ENCODE results near the gene SPINK8. TPM values are rescaled to one million over a fixed set of nuclear protein-coding genes. Genes with fewer than 3 reads are reported as not detected.
A peak's percentile ranks its signal among the peaks of the same experiment; 100 is the strongest.

The SPINK8 gene
- total and polyA plus RNA-seq, 2 of the 8 experiments (the other 6 are each of a cell fraction or from before 2014, with no cell fraction given): 0.29 TPM; not detected in 1

DNA sequence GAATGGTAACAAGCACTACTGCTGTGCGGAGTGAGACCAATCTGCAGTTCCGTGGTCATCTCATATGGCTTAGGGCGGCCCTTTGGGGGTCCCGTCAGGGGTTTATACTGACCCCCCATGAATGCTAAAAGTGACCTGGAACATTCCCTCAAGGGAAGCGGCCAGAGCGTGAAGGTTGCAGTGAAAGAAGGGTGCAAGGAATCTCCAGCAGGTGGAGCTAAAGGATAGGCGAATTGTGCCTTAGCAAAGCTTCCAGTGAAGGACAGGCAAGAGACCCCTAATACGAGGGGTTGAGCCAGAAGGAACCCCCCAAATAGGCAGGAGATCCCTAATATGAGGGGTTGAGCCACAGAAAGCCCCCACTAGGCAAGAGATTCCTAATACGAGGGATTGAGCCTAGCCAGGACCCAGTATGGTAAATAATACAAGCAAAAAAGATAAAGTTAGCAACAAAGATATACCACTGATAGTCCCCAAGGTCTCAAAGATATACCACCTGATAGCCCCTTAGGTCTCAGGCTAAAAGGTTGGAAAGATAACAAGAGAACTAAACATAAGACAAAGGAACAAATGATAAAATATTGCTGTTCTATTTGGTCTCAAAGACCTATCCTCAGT is 59.8 kb downstream of the SPINK8 start:
- H2AFZ ChIP-seq (ENCODE audit: low read length): no peak overlapping the region
- CTCF ChIA-PET (ENCODE audit: partially characterized antibody): interaction anchor here (0.7 to 10.6 kb wide), 15 partner anchors 8 to 255 kb away, joined by 3 to 138 read pairs (median 3); no protein-coding TSS in a partner anchor
- FAIRE-seq: peak; percentile 95
- H3K9me3 ChIP-seq (ENCODE audit: insufficient read depth in 2 of 2, low read depth in 1 of 2, low read length in 1 of 2): peaks cover 16 to 34% of the 10 kb centered on the region in 2 experiments
- no peak overlapping the region for H3K56ac ChIP-seq (replicated peaks; ENCODE audit: insufficient read length, low read depth, low read length)
- H4K91ac ChIP-seq (replicated peaks; ENCODE audit: insufficient read length, low read length): no peak overlapping the region
- no peak overlapping the region for H3K23ac ChIP-seq (ENCODE audit: insufficient read length)
- no peak overlapping the region for H3K14ac ChIP-seq (ENCODE audit: insufficient read length)
- no peaks in the 10 kb centered on the region for H3K27me3 ChIP-seq (replicated peaks in 1 of 4; ENCODE audit: control insufficient read depth in 3 of 4, extremely low read depth in 1 of 4, insufficient read depth in 3 of 4, low read length in 3 of 4)
- H3K36me3 ChIP-seq (ENCODE audit: control insufficient read depth in 2 of 4, insufficient read depth in 4 of 4, low read length in 3 of 4): peaks cover 20 to 37% (median 30%) of the 10 kb centered on the region in 4 experiments
- peaks cover 0 to 1% of the 10 kb centered on the region in 2 experiments for H4K20me1 ChIP-seq (replicated peaks in 1 of 2; ENCODE audit: control insufficient read depth in 1 of 2, insufficient read depth in 2 of 2, low read length in 2 of 2)
- H2AK5ac ChIP-seq (ENCODE audit: low read depth, low read length): no peak overlapping the region
- no peak overlapping the region for H2BK15ac ChIP-seq (ENCODE audit: low read length)
- POLR2A ChIA-PET (ENCODE audit: partially characterized antibody): interaction anchor here (0.6 to 2.9 kb wide), 21 partner anchors 9 to 173 kb away, joined by 3 to 24 read pairs (median 4); partner anchors contain the start of genes ATRIP, CCDC51 and ZNF589
- no peak overlapping the region for H2BK20ac ChIP-seq (ENCODE audit: low read length)
- H3K79me1 ChIP-seq (ENCODE audit: low read depth, low read length): peaks cover 3% of the 10 kb centered on the region
- WGBS, 2 experiments (ENCODE audit: extremely low coverage in 1 of 2, insufficient coverage in 1 of 2, insufficient read length in 1 of 2, insufficient replicate concordance in 2 of 2, low coverage in 1 of 2, low lambda C conversion rate in 2 of 2, missing lambda C conversion rate in 1 of 2): 47% methylated on average over 9 of the region's 9 CpGs; no CpG with 5 or more reads in 1 of the 2 experiments
- H3K4ac ChIP-seq (replicated peaks; ENCODE audit: insufficient read length, low read depth, low read length): no peak overlapping the region
- H3K23me2 ChIP-seq (ENCODE audit: low read depth, low read length): no peaks in the 10 kb centered on the region
- H4K5ac ChIP-seq (ENCODE audit: insufficient read length, low read depth, low read length): no peak overlapping the region
- no peak overlapping the region for H4K8ac ChIP-seq (ENCODE audit: extremely low read depth, insufficient read depth, low read length)
- H3K9ac ChIP-seq (replicated peaks in 1 of 4; ENCODE audit: extremely low read depth in 1 of 4, low read depth in 3 of 4, low read length in 3 of 4): no peak overlapping the region
- no peak overlapping the region for H2BK5ac ChIP-seq (ENCODE audit: low read depth, low read length)
- no peak overlapping the region for H3K4me2 ChIP-seq (ENCODE audit: insufficient read depth in 1 of 2, low read depth in 2 of 2, low read length in 2 of 2)
- H2BK12ac ChIP-seq (ENCODE audit: low read depth, low read length): no peak overlapping the region
- H3K4me3 ChIP-seq (ENCODE audit: extremely low read depth in 1 of 4, insufficient read depth in 2 of 4, low read depth in 3 of 4, low read length in 4 of 4): no peak overlapping the region
- peak; percentile 39 to 73 for DNase-seq (ENCODE audit: low read depth in 1 of 2, low spot score in 2 of 2)
- H3K79me2 ChIP-seq (ENCODE audit: control insufficient read depth in 1 of 2, insufficient read depth in 2 of 2, low read length in 2 of 2): peaks cover 0 to 3% of the 10 kb centered on the region in 2 experiments; a peak in 2 of 4 replicates
- H3K4me1 ChIP-seq (replicated peaks in 1 of 4; ENCODE audit: control insufficient read depth in 3 of 4, insufficient read depth in 4 of 4, low read length in 3 of 4): peaks cover 0 to 26% (median 18%) of the 10 kb centered on the region in 4 experiments; a peak in 5 of 7 replicates
- H2BK120ac ChIP-seq (replicated peaks; ENCODE audit: low read depth, low read length): no peak overlapping the region
- no peak overlapping the region for H3K18ac ChIP-seq (ENCODE audit: extremely low read depth, low read length)
- H3K27ac ChIP-seq (ENCODE audit: low read depth, low read length): no peak overlapping the region
- TF ChIP-seq RAD21 (IDR thresholded peaks at IDR 0.05 in 1 of 2, conservative IDR thresholded peaks at IDR 0.05 in 1 of 2; ENCODE audit: low read depth in 2 of 2, low read length in 2 of 2) (peak; percentile 88 to 91), ZNF274 (IDR thresholded peaks at IDR 0.05; ENCODE audit: borderline replicate concordance, extremely low read depth, low read length) (no peak), CTCF (IDR thresholded peaks at IDR 0.05; ENCODE audit: control extremely low read depth in 1 of 3, insufficient read depth in 1 of 3, low read depth in 1 of 3, low read length in 3 of 3) (peak; percentile 63 to 81 (median 77)), BRCA1 (IDR thresholded peaks at IDR 0.05; ENCODE audit: low read depth, low read length) (no peak), EGR1 (IDR thresholded peaks at IDR 0.05; ENCODE audit: borderline replicate concordance, low read depth, low read length) (no peak), CHD2 (IDR thresholded peaks at IDR 0.05; ENCODE audit: low read length) (0 out of 2 replicates have a peak, but pooled peaks have one; percentile 20), POLR2AphosphoS5 (IDR thresholded peaks at IDR 0.05; ENCODE audit: low read depth, low read length) (0 out of 2 replicates have a peak, but pooled peaks have one; percentile 49), SUZ12 (IDR thresholded peaks at IDR 0.05; ENCODE audit: low read length) (no peak)
- TF ChIP-seq, protein P1, sequence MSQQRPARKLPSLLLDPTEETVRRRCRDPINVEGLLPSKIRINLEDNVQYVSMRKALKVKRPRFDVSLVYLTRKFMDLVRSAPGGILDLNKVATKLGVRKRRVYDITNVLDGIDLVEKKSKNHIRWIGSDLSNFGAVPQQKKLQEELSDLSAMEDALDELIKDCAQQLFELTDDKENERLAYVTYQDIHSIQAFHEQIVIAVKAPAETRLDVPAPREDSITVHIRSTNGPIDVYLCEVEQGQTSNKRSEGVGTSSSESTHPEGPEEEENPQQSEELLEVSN (IDR thresholded peaks at IDR 0.05): no peak
